Duodenal mucosa (tissue), 2 donors: ENCODE data around the gene EDN3.

Source experiments
- H3K27ac ChIP-seq: one replicate; pipeline ENCODE4 v1.7.0; 2013; ENCODE audit warnings: low read depth, low read length
- H3K27me3 ChIP-seq, 2 donors: one replicate each; pipeline ENCODE4 v1.7.0; 2013; ENCODE audit warnings: low read length in 2 of 2, control low read depth in 1 of 2; ENCODE audit not compliant: insufficient read depth in 2 of 2, control insufficient read depth in 1 of 2
- H3K36me3 ChIP-seq, 2 donors: one replicate each; pipeline ENCODE4 v1.7.0; 2013; ENCODE audit warnings: low read length in 2 of 2, control low read depth in 1 of 2; ENCODE audit not compliant: insufficient read depth in 2 of 2, control insufficient read depth in 1 of 2
- H3K4me1 ChIP-seq, 2 donors: one replicate each; pipeline ENCODE4 v1.7.0; 2013; ENCODE audit warnings: low read length in 2 of 2, control low read depth in 1 of 2; ENCODE audit not compliant: insufficient read depth in 2 of 2, control insufficient read depth in 1 of 2
- H3K4me3 ChIP-seq, 2 donors: one replicate each; pipeline ENCODE4 v1.7.0; 2013; ENCODE audit warnings: low read length in 2 of 2, low read depth in 1 of 2
- H3K9ac ChIP-seq, 2 donors: one replicate each; pipeline ENCODE4 v1.7.0; 2013; ENCODE audit warnings: low read length in 2 of 2, low read depth in 1 of 2
- H3K9me3 ChIP-seq, 2 donors: one replicate each; pipeline ENCODE4 v1.7.0; 2013; ENCODE audit warnings: low read length in 2 of 2, control low read depth in 1 of 2; ENCODE audit not compliant: control insufficient read depth in 1 of 2

Gene EDN3

GRCh38 chr20:59307270-59307669 is 6.9 kb downstream of the EDN3 start:
- H3K4me1 ChIP-seq, result peaks cover 26 to 34% of the 10 kb centered on the region in 2 donors
- no peak overlapping the region for H3K27ac ChIP-seq
- peaks cover 0 to 5% of the 10 kb centered on the region in 2 donors for H3K27me3 ChIP-seq
- no peak overlapping the region for H3K9ac ChIP-seq
- H3K9me3 ChIP-seq, result no peaks in the 10 kb centered on the region
- H3K4me3 ChIP-seq, result no peak overlapping the region
- H3K36me3 ChIP-seq, result no peaks in the 10 kb centered on the region

- peak overlapping the region; percentile 26 for H3K27ac ChIP-seq
- H3K9ac ChIP-seq, result peak overlapping the region; percentile 10 to 60
- peak overlapping the region; percentile 19 to 42 for H3K4me3 ChIP-seq
- H3K4me1 ChIP-seq, result peaks cover 18 to 34% of the 10 kb centered on the region in 2 donors
- no peaks in the 10 kb centered on the region for H3K36me3 ChIP-seq
- no peaks in the 10 kb centered on the region for H3K27me3 ChIP-seq
- H3K9me3 ChIP-seq, result no peaks in the 10 kb centered on the region
Observed at GRCh38 chr20:59308493-59309201, 8.2 kb downstream of the EDN3 start.

GRCh38 chr20:59309218-59309617 is 8.8 kb downstream of the EDN3 start:
- Histone ChIP-seq H3K27me3 (no peaks in the 10 kb centered on the region), H3K9me3 (no peaks in the 10 kb centered on the region), H3K27ac (peak overlapping the region; percentile 26), H3K9ac (peak overlapping the region in 1 of 2 donors; percentile 60), H3K4me3 (peak overlapping the region; percentile 19 to 42), H3K4me1 (peaks cover 18 to 34% of the 10 kb centered on the region in 2 donors), H3K36me3 (no peaks in the 10 kb centered on the region)

GRCh38 chr20:59314997-59315396 is 14.6 kb downstream of the EDN3 start:
- Histone ChIP-seq H3K4me3 (no peak overlapping the region), H3K36me3 (no peaks in the 10 kb centered on the region), H3K27me3 (no peaks in the 10 kb centered on the region), H3K4me1 (peaks cover 20 to 43% of the 10 kb centered on the region in 2 donors), H3K9ac (no peak overlapping the region), H3K9me3 (no peaks in the 10 kb centered on the region), H3K27ac (no peak overlapping the region)

- H3K36me3 ChIP-seq, result peaks cover 2 to 7% of the 10 kb centered on the region in 2 donors
- peak overlapping the region in 1 of 2 donors; percentile 16 for H3K9ac ChIP-seq
- no peaks in the 10 kb centered on the region for H3K9me3 ChIP-seq
- H3K27me3 ChIP-seq, result no peaks in the 10 kb centered on the region
- H3K4me3 ChIP-seq, result no peak overlapping the region
- H3K27ac ChIP-seq, result peak overlapping the region; percentile 49
- H3K4me1 ChIP-seq, result peaks cover 20 to 39% of the 10 kb centered on the region in 2 donors
Observed at GRCh38 chr20:59316911-59317731, 16.7 kb downstream of the EDN3 start.

GRCh38 chr20:59318201-59318790 is 17.9 kb downstream of the EDN3 start:
- Histone ChIP-seq H3K27ac (no peak overlapping the region), H3K9me3 (no peaks in the 10 kb centered on the region), H3K4me3 (no peak overlapping the region), H3K27me3 (no peaks in the 10 kb centered on the region), H3K36me3 (peaks cover 3 to 7% of the 10 kb centered on the region in 2 donors), H3K4me1 (peaks cover 20 to 39% of the 10 kb centered on the region in 2 donors), H3K9ac (peak overlapping the region in 1 of 2 donors; percentile 16)

GRCh38 chr20:59318803-59319202 is 18.4 kb downstream of the EDN3 start:
- peaks cover 3 to 7% of the 10 kb centered on the region in 2 donors for H3K36me3 ChIP-seq
- H3K9me3 ChIP-seq, result no peaks in the 10 kb centered on the region
- no peaks in the 10 kb centered on the region for H3K27me3 ChIP-seq
- H3K27ac ChIP-seq, result no peak overlapping the region
- H3K9ac ChIP-seq, result no peak overlapping the region
- H3K4me1 ChIP-seq, result peaks cover 20 to 39% of the 10 kb centered on the region in 2 donors
- no peak overlapping the region for H3K4me3 ChIP-seq

- Histone ChIP-seq H3K27me3 (no peaks in the 10 kb centered on the region), H3K9ac (no peak overlapping the region), H3K36me3 (peaks cover 3 to 16% of the 10 kb centered on the region in 2 donors), H3K9me3 (no peaks in the 10 kb centered on the region), H3K4me3 (no peak overlapping the region), H3K27ac (no peak overlapping the region), H3K4me1 (peaks cover 20 to 29% of the 10 kb centered on the region in 2 donors)
Observed at GRCh38 chr20:59320426-59320825, 20.0 kb downstream of the EDN3 start.

GRCh38 chr20:59320854-59321647 is 20.6 kb downstream of the EDN3 start:
- no peak overlapping the region for H3K9ac ChIP-seq
- H3K4me3 ChIP-seq, result no peak overlapping the region
- H3K9me3 ChIP-seq, result no peaks in the 10 kb centered on the region
- H3K27me3 ChIP-seq, result no peaks in the 10 kb centered on the region
- H3K36me3 ChIP-seq, result peaks cover 3 to 16% of the 10 kb centered on the region in 2 donors
- H3K4me1 ChIP-seq, result peaks cover 16 to 24% of the 10 kb centered on the region in 2 donors
- H3K27ac ChIP-seq, result no peak overlapping the region
